GM21526 (cell line): ENCODE data around the gene ARHGAP19.
"Not testable (repeated sequence)": the region's sequence is repeated elsewhere in the genome, so short reads cannot be mapped to it uniquely, and the experiment has no call there.

Experiments
- ATAC-seq: cut with Tn5 transposase; IDR thresholded peaks from one replicate; pipeline ENCODE4 v1.9.1; 2021; ENCODE audit warnings: moderate library complexity; ENCODE audit not compliant: unreplicated experiment, low FRiP score

The ARHGAP19 gene

GRCh38 chr10:97290576-97291356 is 1.7 kb downstream of the ARHGAP19 start:
- not testable (repeated sequence) for ATAC-seq

GRCh38 chr10:97290076-97290475 is 2.4 kb downstream of the ARHGAP19 start:
- ATAC-seq, result not testable (repeated sequence)

GRCh38 chr10:97280783-97281182 is 11.7 kb downstream of the ARHGAP19 start:
- no peak for ATAC-seq

DNA sequence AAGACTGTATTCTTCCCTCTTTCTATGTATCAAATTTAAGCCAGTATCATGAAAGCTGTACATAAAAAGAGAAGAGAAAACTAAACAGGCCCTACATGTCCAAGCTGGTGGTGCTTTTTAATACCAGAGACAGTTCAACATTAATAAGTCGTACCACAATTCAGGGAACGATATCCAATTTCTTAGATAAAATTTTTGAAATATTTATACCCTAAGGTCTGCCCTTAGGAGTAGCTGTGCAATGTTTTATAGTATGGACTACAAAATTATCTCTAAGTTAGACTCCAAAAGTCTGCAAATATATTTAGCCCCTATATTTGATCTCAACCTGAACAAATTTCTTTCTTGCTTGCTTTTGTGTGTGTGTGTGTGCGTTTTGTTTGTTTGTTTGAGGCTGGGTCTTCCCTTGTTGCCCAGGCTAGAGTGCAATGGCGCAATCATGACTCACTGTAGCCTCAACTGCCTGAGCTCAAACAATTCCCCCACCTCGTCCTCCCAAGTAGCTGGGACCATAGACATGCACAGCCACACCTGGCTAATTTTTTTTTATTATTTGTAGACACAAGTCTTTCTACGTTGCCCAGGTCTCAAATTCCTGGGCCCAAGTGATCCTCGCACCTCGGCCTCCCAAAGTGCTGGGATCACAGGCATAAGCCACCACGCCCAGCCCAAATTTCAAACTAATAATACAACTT is 13.2 kb downstream of the ARHGAP19 start:
- no peak for ATAC-seq

DNA sequence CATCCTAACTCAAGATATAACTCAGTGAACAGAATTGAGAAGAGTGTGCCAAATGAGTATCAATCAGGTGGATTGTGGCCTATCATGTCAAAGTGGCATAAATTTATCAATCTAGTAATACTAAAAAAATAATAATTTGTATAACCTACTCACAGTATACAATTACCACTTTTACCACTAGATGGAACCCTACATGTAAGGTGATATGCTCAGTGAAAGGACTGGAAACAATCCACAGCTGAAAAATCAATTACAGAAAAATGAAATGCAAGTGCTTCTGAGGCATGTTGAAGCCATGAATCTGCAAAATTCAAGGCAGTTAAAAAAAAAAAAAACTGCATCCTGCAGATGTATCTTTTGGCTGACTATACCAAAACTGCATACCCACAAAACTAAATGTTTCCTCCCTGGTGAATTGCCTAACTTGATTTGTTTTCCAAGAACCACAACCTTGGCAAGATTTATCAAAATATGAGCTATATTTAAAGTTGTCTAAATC is 13.9 kb downstream of the ARHGAP19 start:
- ATAC-seq, result no peak

GRCh38 chr10:97277551-97277950 is 14.9 kb downstream of the ARHGAP19 start:
- ATAC-seq, result no peak

DNA sequence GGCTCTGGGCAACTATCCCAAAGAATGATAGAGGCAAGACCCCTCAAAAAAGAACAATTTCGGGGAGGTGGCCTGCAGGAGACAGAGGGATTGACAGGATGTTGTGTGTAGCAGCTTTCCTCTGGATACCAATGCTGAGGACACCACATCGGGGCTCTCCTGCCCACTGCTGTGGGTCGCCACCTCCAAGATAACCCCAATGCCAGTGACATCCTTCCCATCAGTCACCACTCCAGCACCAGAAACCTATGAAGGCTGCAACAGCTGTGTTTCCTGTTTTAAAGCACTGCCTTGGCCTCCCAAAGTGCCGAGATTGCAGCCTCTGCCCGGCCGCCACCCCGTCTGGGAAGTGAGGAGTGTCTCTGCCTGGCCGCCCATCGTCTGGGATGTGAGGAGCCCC is 17.6 kb downstream of the ARHGAP19 start:
- ATAC-seq, result no peak

GRCh38 chr10:97273700-97274099 is 18.7 kb downstream of the ARHGAP19 start:
- ATAC-seq, result no peak

- no peak for ATAC-seq
Measured at GRCh38 chr10:97270523-97271154, 21.8 kb downstream of the ARHGAP19 start.

- ATAC-seq, result no peak
Measured at GRCh38 chr10:97267671-97268070, 24.8 kb downstream of the ARHGAP19 start.

DNA sequence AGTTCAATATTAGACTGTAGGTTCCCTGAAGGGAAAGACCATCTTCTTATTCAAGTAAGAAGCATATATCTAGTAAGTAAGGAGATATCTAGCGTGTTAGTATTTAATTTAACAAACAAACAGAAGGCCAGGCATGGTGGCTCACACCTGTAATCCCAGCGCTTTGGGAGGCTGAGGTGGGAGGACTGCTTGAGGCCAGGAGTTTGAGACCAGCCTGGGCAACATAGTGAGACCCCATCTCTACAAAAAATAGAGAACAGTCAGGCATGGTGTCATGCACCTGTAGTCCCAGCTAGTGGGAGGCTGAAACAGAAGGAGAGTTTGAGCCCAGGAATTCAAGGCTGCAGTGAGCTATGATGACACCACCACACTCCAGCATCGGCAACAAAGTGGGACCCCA is 27.3 kb downstream of the ARHGAP19 start:
- ATAC-seq, result not testable (repeated sequence)

- no peak for ATAC-seq
Measured at GRCh38 chr10:97263971-97264370, 28.5 kb downstream of the ARHGAP19 start.

DNA sequence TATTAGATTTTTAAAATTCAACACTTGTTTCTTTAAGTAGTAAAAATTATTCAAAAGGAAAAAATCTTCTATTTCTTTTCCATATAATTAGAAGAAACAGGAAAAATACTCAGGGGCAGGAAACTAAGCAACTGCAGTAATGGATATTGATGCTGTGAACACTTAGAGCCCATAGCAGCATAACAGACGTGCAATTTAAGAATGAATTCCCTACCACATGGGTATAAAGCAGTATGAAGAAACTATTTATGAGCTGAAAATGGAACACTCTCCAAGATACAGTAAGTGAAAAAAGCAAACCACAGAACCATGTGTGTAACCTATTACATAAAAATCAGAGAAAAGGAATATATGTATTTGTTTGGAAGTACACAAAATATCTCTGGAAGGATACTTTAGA is 30.8 kb downstream of the ARHGAP19 start:
- no peak for ATAC-seq

DNA sequence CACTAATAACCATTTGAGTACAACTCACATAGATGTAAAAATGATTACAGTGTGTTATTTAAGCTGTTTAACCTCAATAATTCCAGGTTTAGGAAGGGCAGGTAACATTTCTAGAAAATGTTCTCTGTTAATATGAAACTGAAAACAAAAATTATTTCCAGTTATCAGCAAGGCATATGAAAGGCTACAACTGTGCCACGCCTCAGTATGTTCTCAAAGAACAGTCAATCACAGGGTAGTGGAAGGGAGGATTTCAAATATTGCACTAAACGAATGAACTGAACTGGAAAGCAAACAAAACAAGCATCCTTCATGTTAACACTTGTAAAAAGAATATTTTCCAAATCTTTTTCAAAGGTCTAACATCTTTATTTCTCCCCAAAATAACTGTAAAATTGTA is 31.3 kb downstream of the ARHGAP19 start:
- ATAC-seq, result no peak

GRCh38 chr10:97259119-97259518 is 33.3 kb downstream of the ARHGAP19 start:
- ATAC-seq, result no peak

GRCh38 chr10:97256356-97256755 is 36.1 kb downstream of the ARHGAP19 start:
- ATAC-seq, result no peak

DNA sequence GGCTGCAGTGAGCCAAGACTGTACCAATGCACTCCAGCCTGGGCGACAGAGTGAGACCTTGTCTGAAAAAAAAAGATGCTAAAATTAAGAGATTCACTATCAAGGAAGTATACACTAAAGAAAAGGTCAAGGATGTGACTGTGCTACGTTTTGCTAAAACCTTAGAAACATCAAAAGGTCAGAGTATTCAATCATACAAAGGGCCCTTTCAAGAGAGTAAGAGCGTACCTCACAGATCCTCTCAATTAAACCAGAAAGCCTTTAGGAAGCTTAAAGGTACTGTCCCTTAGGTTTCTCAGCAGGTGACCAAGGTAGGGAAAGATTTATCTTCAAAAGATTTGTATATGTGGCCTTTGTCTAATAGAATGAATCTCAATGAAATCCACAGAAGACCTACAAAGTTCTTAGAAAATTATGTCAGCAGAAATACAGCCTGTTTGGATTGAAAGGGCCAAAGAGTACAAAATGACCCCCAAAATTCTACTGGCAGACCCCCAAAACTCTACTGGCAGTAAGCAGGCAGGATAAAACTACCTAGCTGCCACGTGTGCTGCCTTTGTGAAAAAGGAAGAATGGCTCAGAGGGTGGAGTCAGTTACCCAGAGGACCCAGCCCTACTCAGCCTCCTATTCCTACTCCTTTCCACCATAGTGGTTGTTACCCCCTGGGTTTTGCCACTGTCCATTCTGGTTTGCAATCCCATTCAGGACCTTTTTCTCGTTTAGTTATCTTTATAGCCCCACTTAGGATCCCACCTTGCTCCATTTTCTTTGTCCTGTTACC is 36.7 kb downstream of the ARHGAP19 start:
- no peak for ATAC-seq

DNA sequence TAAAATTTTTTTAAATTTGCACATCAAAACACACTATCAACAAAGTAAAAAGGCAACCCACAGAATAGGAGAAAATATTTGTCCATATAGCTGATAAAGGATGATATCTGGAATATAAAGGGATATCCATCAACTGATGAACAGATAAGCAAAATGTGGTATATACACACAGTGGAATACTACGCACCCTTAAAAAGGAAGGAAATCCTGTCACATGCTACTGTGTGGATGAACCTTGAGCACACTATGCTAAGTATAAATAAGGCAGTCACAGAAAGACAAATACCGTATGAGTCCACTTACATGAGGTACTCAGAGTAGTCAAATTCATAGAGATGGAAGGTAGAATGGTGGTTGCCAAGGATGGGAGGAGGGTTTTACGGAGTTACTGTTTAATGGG is 37.7 kb downstream of the ARHGAP19 start:
- no peak for ATAC-seq

DNA sequence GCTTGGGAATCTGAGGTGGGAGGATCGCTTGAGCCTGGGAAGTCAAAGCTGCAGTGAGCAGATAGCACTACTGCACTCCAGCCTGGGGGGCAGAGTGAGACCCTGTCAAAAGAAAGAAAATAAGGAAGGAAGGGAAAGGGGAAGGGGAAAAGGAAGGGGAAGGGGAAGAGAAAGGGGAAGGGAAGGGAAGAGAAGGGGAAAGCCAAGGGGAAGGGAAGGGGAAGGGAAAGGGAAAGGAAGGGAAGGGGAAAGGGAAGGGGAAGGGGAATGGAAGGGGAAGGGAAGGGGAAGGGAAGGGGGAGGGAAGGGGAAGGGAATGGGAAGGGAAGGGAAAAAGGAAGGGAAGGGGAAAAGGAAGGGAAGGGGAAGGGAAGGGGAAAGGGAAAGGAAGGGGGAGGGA is 41.5 kb downstream of the ARHGAP19 start:
- no peak for ATAC-seq

GRCh38 chr10:97243836-97244235 is 48.6 kb downstream of the ARHGAP19 start:
- ATAC-seq, result no peak

- no peak for ATAC-seq
Measured at GRCh38 chr10:97238855-97239254, 53.6 kb downstream of the ARHGAP19 start.
